GM23338 (cell line): ENCODE measurements around the gene LGALS7. TPM values are rescaled to one million over a fixed set of nuclear protein-coding genes. Genes with fewer than 3 reads are reported as not detected.

ENCODE experiments used
- ATAC-seq: fragments of 200-7000 bp; cut with Tn5 transposase; 3 replicates; pipeline ENCODE4 v1.9.1; 2020
- DNase-seq: peaks from one replicate; pipeline ENCODE4 v3.0.0-alpha.2; 2015; ENCODE audit warnings: low spot score
- H2AFZ ChIP-seq: fragments of 200-600 bp; sonication (generic); 2 replicates; pipeline ENCODE4 v1.8.0; 2016; ENCODE audit warnings: antibody characterized with exemption, mild to moderate bottlenecking, moderate library complexity
- H3F3A ChIP-seq: fragments of 200-600 bp; sonication (generic); replicated peaks from 2 replicates; pipeline ENCODE4 v1.8.0; 2017; ENCODE audit warnings: antibody characterized with exemption, mixed run types, low read depth
- H3K27ac ChIP-seq: fragments of 200-600 bp; sonication (generic); 2 replicates; pipeline ENCODE4 v1.6.1; 2016; ENCODE audit warnings: low read depth
- H3K27me3 ChIP-seq: fragments of 200-600 bp; sonication (generic); 2 replicates; pipeline ENCODE4 v1.8.0; 2016; ENCODE audit warnings: mild to moderate bottlenecking, mixed run types, moderate library complexity; ENCODE audit not compliant: insufficient read depth
- H3K36me3 ChIP-seq: fragments of 200-600 bp; sonication (generic); 2 replicates; pipeline ENCODE4 v1.8.0; 2016; ENCODE audit warnings: mild to moderate bottlenecking; ENCODE audit not compliant: insufficient read depth
- H3K4me1 ChIP-seq: fragments of 200-600 bp; sonication (generic); 2 replicates; pipeline ENCODE4 v1.8.0; 2016; ENCODE audit warnings: mild to moderate bottlenecking, moderate library complexity; ENCODE audit not compliant: insufficient read depth
- H3K4me2 ChIP-seq: fragments of 200-600 bp; sonication (generic); 2 replicates; pipeline ENCODE4 v1.7.1; 2017; ENCODE audit warnings: mixed run types
- H3K4me3 ChIP-seq: fragments of 200-600 bp; sonication (generic); 2 replicates; pipeline ENCODE4 v1.6.1; 2016; ENCODE audit warnings: mixed run types
- H3K79me2 ChIP-seq: fragments of 200-600 bp; sonication (generic); replicated peaks from 2 replicates; pipeline ENCODE4 v1.8.0; 2017; ENCODE audit warnings: mild to moderate bottlenecking; ENCODE audit not compliant: insufficient read depth
- H3K9me2 ChIP-seq: fragments of 200-600 bp; sonication (generic); 2 replicates; pipeline ENCODE4 v1.8.0; 2017; ENCODE audit not compliant: insufficient read depth
- H4K20me1 ChIP-seq: fragments of 200-600 bp; sonication (generic); replicated peaks from 2 replicates; pipeline ENCODE4 v1.8.0; 2017; ENCODE audit warnings: mild to moderate bottlenecking; ENCODE audit not compliant: insufficient read depth
- H3K27ac Mint-ChIP-seq: 2 replicates; pipeline ENCODE4 v1.8.0; 2020; ENCODE audit warnings: inconsistent platforms, mild to moderate bottlenecking, moderate library complexity, mixed read lengths
- H3K27me3 Mint-ChIP-seq: 3 replicates; pipeline ENCODE4 v1.8.0; 2022; ENCODE audit warnings: low read depth, mild to moderate bottlenecking, moderate library complexity, mixed read lengths, inconsistent platforms; ENCODE audit not compliant: insufficient read depth, poor library complexity
- H3K36me3 Mint-ChIP-seq: 3 replicates; pipeline ENCODE4 v1.8.0; 2021; ENCODE audit warnings: low read depth, mild to moderate bottlenecking, inconsistent platforms, moderate library complexity, mixed read lengths
- H3K4me1 Mint-ChIP-seq: 3 replicates; pipeline ENCODE4 v1.8.0; 2020; ENCODE audit warnings: mild to moderate bottlenecking, inconsistent platforms, mixed read lengths
- H3K4me3 Mint-ChIP-seq: 3 replicates; pipeline ENCODE4 v1.8.0; 2021; ENCODE audit warnings: moderate library complexity, mild to moderate bottlenecking, inconsistent platforms, mixed read lengths
- H3K9me3 Mint-ChIP-seq: 3 replicates; pipeline ENCODE4 v1.8.0; 2020; ENCODE audit warnings: moderate library complexity, mild to moderate bottlenecking, inconsistent platforms, mixed read lengths
- CREB1 ChIP-seq: fragments of 250-450 bp; sonication (Bioruptor Pico); IDR thresholded peaks from 2 replicates; pipeline ENCODE4 v1.5.0; 2020; ENCODE audit warnings: low read depth, mild to moderate bottlenecking, moderate library complexity
- ETS1 ChIP-seq: IDR thresholded peaks from 2 replicates; pipeline ENCODE4 v1.6.1; 2016; ENCODE audit warnings: antibody characterized with exemption
- EZH2 ChIP-seq: fragments of 200-600 bp; sonication (generic); IDR thresholded peaks from one replicate; pipeline ENCODE4 v1.8.0; 2017; ENCODE audit warnings: antibody characterized with exemption, mild to moderate bottlenecking, low read depth; ENCODE audit not compliant: unreplicated experiment
- EZH2phosphoT487 ChIP-seq: fragments of 200-600 bp; sonication (generic); IDR thresholded peaks from one replicate; pipeline ENCODE4 v1.8.1; 2018; ENCODE audit warnings: antibody characterized with exemption; ENCODE audit not compliant: unreplicated experiment
- JUNB ChIP-seq: IDR thresholded peaks from one replicate; pipeline ENCODE4 v1.6.1; 2016; ENCODE audit warnings: antibody characterized with exemption; ENCODE audit not compliant: unreplicated experiment
- NANOG ChIP-seq: IDR thresholded peaks from 2 replicates; pipeline ENCODE4 v1.6.1; 2016; ENCODE audit warnings: antibody characterized with exemption, borderline replicate concordance
- POLR2AphosphoS5 ChIP-seq: IDR thresholded peaks from 2 replicates; pipeline ENCODE4 v1.6.1; 2016; ENCODE audit warnings: antibody characterized with exemption, low read depth
- STAT1 ChIP-seq: IDR thresholded peaks from one replicate; pipeline ENCODE4 v1.6.1; 2016; ENCODE audit warnings: antibody characterized with exemption; ENCODE audit not compliant: unreplicated experiment
- ZNF114 ChIP-seq: fragments of 250-450 bp; sonication (Bioruptor Pico); IDR thresholded peaks from 2 replicates; pipeline ENCODE4 v1.5.0; 2020; ENCODE audit warnings: mild to moderate bottlenecking, moderate library complexity
- ZNF331 ChIP-seq: fragments of 250-450 bp; sonication (Bioruptor Pico); IDR thresholded peaks from 2 replicates; pipeline ENCODE4 v1.5.0; 2020; ENCODE audit warnings: low read depth, mild to moderate bottlenecking, moderate library complexity
- polyA plus RNA-seq: library from polyadenylated mRNA; unstranded; fragments of >200 nt; fragmentation: Nextera tagmentation; extraction: Ambion mirVana; gene quantifications from 2 replicates; pipeline ENCODE4 v1.2.1, GENCODE V29; 2016
- total RNA-seq: library from RNA; depleted of rRNA; stranded (reverse); fragments of >200 nt; shearing (Covaris generic); gene quantifications from 2 replicates; pipeline ENCODE4 v1.2.3, GENCODE V29; 2014
- TF ChIP-seq, protein P1 (sequence below), 2 experiments: fragments of 200-600 bp in 1 of 2; sonication (generic) in 1 of 2; conservative IDR thresholded peaks; 2 replicates each; pipeline versions ENCODE4 v1.5.1 to v1.6.1; 2016 to 2017; ENCODE audit warnings: antibody characterized with exemption in 2 of 2, low read depth in 2 of 2, mild to moderate bottlenecking in 2 of 2, moderate library complexity in 1 of 2
- TF ChIP-seq, protein P2 (sequence below): fragments of 250-450 bp; sonication (Bioruptor Pico); IDR thresholded peaks from 2 replicates; pipeline ENCODE4 v1.5.0; 2020; ENCODE audit warnings: mild to moderate bottlenecking, moderate library complexity
- TF ChIP-seq, protein P3 (sequence below): IDR thresholded peaks from one replicate; pipeline ENCODE4 v1.6.1; 2018; ENCODE audit warnings: antibody characterized with exemption; ENCODE audit not compliant: unreplicated experiment

Gene LGALS7
- total and polyA plus RNA-seq, 2 experiments from 2014 or later = 1.6 TPM; not detected in 1

DNA sequence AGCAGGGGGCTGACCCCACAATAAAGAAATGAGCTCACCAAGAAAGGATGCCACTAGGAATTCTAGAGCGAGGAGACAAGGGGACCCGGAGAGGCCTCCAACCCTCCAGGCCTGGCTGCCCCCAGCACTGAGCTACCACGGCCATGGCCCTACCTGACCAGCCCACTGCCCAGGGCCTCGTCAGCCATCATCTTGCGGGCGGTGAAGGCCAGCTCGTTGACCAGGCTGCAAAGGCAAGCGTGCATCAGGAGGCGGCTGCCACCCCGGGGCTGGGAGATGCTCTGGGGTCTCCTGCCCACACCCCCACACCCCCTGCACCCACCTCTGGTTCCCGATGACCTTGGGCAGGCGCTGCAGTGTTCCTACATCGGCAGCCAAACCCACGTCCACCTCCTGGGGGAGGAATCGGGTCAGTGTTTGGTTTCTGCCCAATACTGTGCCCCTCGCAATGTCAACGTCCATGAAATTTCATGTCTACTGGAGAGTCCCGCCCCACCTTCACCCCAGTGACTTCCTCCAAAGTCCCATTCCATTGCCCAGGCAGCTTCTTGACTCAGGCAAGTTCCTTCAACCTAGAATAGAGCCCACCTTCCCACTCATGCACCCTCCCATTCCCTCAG, 42.9 kb upstream of the LGALS7 start:
- DNase-seq (no peak), ATAC-seq (no peak)
- Mint-ChIP-seq H3K27me3 (peaks cover 11% of the 10 kb centered on the region), H3K4me1 (peaks cover 4% of the 10 kb centered on the region; the same call in 2 of the 3 replicates), H3K9me3 (peaks cover 10% of the 10 kb centered on the region), H3K27ac (no peak overlapping the region), H3K36me3 (peaks cover 36% of the 10 kb centered on the region), H3K4me3 (no peak overlapping the region)
- H3K36me3 ChIP-seq = no peaks in the 10 kb centered on the region
- no peaks in the 10 kb centered on the region for H3K9me2 ChIP-seq
- no peak overlapping the region for H3K27ac ChIP-seq
- H2AFZ ChIP-seq = no peak overlapping the region
- H3K79me2 ChIP-seq = no peaks in the 10 kb centered on the region
- peaks cover 6% of the 10 kb centered on the region for H3K4me1 ChIP-seq
- H3F3A ChIP-seq = no peaks in the 10 kb centered on the region
- TF ChIP-seq STAT1 (no peak), EZH2 (no peak), NANOG (no peak), JUNB (no peak), ZNF114 (CRISPR knock-in tag) (no peak), ETS1 (no peak), ZNF331 (CRISPR knock-in tag) (no peak), CREB1 (CRISPR knock-in tag) (no peak), POLR2AphosphoS5 (no peak), EZH2phosphoT487 (no peak)
- TF ChIP-seq, protein P1, sequence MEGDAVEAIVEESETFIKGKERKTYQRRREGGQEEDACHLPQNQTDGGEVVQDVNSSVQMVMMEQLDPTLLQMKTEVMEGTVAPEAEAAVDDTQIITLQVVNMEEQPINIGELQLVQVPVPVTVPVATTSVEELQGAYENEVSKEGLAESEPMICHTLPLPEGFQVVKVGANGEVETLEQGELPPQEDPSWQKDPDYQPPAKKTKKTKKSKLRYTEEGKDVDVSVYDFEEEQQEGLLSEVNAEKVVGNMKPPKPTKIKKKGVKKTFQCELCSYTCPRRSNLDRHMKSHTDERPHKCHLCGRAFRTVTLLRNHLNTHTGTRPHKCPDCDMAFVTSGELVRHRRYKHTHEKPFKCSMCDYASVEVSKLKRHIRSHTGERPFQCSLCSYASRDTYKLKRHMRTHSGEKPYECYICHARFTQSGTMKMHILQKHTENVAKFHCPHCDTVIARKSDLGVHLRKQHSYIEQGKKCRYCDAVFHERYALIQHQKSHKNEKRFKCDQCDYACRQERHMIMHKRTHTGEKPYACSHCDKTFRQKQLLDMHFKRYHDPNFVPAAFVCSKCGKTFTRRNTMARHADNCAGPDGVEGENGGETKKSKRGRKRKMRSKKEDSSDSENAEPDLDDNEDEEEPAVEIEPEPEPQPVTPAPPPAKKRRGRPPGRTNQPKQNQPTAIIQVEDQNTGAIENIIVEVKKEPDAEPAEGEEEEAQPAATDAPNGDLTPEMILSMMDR (conservative IDR thresholded peaks at IDR 0.05; ENCODE audit: low read depth in 2 of 2) = no peak
- TF ChIP-seq, protein P2, sequence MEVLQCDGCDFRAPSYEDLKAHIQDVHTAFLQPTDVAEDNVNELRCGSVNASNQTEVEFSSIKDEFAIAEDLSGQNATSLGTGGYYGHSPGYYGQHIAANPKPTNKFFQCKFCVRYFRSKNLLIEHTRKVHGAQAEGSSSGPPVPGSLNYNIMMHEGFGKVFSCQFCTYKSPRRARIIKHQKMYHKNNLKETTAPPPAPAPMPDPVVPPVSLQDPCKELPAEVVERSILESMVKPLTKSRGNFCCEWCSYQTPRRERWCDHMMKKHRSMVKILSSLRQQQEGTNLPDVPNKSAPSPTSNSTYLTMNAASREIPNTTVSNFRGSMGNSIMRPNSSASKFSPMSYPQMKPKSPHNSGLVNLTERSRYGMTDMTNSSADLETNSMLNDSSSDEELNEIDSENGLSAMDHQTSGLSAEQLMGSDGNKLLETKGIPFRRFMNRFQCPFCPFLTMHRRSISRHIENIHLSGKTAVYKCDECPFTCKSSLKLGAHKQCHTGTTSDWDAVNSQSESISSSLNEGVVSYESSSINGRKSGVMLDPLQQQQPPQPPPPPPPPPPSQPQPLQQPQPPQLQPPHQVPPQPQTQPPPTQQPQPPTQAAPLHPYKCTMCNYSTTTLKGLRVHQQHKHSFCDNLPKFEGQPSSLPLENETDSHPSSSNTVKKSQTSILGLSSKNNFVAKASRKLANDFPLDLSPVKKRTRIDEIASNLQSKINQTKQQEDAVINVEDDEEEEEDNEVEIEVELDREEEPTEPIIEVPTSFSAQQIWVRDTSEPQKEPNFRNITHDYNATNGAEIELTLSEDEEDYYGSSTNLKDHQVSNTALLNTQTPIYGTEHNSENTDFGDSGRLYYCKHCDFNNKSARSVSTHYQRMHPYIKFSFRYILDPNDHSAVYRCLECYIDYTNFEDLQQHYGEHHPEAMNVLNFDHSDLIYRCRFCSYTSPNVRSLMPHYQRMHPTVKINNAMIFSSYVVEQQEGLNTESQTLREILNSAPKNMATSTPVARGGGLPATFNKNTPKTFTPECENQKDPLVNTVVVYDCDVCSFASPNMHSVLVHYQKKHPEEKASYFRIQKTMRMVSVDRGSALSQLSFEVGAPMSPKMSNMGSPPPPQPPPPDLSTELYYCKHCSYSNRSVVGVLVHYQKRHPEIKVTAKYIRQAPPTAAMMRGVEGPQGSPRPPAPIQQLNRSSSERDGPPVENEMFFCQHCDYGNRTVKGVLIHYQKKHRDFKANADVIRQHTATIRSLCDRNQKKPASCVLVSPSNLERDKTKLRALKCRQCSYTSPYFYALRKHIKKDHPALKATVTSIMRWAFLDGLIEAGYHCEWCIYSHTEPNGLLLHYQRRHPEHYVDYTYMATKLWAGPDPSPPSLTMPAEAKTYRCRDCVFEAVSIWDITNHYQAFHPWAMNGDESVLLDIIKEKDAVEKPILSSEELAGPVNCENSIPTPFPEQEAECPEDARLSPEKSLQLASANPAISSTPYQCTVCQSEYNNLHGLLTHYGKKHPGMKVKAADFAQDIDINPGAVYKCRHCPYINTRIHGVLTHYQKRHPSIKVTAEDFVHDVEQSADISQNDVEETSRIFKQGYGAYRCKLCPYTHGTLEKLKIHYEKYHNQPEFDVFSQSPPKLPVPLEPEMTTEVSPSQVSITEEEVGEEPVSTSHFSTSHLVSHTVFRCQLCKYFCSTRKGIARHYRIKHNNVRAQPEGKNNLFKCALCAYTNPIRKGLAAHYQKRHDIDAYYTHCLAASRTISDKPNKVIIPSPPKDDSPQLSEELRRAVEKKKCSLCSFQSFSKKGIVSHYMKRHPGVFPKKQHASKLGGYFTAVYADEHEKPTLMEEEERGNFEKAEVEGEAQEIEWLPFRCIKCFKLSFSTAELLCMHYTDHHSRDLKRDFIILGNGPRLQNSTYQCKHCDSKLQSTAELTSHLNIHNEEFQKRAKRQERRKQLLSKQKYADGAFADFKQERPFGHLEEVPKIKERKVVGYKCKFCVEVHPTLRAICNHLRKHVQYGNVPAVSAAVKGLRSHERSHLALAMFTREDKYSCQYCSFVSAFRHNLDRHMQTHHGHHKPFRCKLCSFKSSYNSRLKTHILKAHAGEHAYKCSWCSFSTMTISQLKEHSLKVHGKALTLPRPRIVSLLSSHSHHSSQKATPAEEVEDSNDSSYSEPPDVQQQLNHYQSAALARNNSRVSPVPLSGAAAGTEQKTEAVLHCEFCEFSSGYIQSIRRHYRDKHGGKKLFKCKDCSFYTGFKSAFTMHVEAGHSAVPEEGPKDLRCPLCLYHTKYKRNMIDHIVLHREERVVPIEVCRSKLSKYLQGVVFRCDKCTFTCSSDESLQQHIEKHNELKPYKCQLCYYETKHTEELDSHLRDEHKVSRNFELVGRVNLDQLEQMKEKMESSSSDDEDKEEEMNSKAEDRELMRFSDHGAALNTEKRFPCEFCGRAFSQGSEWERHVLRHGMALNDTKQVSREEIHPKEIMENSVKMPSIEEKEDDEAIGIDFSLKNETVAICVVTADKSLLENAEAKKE (CRISPR knock-in tag) = no peak
- TF ChIP-seq, protein P3, sequence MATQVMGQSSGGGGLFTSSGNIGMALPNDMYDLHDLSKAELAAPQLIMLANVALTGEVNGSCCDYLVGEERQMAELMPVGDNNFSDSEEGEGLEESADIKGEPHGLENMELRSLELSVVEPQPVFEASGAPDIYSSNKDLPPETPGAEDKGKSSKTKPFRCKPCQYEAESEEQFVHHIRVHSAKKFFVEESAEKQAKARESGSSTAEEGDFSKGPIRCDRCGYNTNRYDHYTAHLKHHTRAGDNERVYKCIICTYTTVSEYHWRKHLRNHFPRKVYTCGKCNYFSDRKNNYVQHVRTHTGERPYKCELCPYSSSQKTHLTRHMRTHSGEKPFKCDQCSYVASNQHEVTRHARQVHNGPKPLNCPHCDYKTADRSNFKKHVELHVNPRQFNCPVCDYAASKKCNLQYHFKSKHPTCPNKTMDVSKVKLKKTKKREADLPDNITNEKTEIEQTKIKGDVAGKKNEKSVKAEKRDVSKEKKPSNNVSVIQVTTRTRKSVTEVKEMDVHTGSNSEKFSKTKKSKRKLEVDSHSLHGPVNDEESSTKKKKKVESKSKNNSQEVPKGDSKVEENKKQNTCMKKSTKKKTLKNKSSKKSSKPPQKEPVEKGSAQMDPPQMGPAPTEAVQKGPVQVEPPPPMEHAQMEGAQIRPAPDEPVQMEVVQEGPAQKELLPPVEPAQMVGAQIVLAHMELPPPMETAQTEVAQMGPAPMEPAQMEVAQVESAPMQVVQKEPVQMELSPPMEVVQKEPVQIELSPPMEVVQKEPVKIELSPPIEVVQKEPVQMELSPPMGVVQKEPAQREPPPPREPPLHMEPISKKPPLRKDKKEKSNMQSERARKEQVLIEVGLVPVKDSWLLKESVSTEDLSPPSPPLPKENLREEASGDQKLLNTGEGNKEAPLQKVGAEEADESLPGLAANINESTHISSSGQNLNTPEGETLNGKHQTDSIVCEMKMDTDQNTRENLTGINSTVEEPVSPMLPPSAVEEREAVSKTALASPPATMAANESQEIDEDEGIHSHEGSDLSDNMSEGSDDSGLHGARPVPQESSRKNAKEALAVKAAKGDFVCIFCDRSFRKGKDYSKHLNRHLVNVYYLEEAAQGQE = no peak
- H3K4me3 ChIP-seq = no peak overlapping the region
- no peak overlapping the region for H3K4me2 ChIP-seq
- no peaks in the 10 kb centered on the region for H3K27me3 ChIP-seq
- H4K20me1 ChIP-seq = no peaks in the 10 kb centered on the region; the same call in 1 of the 2 replicates
